ENCODE data around the gene MTCL3.

Gene MTCL3

GRCh38 chr6:127522714-127523113, 3.6 kb upstream of the MTCL3 start:
- no peak for DNase-seq (ENCODE audit: low read depth, low spot score)
- Histone ChIP-seq H3K4me1 (ENCODE audit: control insufficient read depth, insufficient read depth, low read length) (no peaks in the 10 kb centered on the region), H3K27me3 (ENCODE audit: control insufficient read depth, insufficient read depth, low read length) (peaks cover 17% of the 10 kb centered on the region), H3K9me3 (ENCODE audit: control insufficient read depth, insufficient read depth, low read depth, low read length) (no peaks in the 10 kb centered on the region), H3K27ac (ENCODE audit: low read length) (no peak overlapping the region), H3K36me3 (ENCODE audit: control insufficient read depth, insufficient read depth, low read length) (no peaks in the 10 kb centered on the region), H3K4me3 (ENCODE audit: low read depth in 2 of 2, low read length in 2 of 2) (no peak overlapping the region)
- no peak for ATAC-seq
- no TSS peak for BruUV-seq (replicated peaks)
- POLR2A ChIA-PET, result no interaction called here
- CTCF ChIA-PET, result no interaction called here
- intact Hi-C loops (cut with micrococcal nuclease; ENCODE audit: unreplicated experiment), result no loop called here
- TF ChIP-seq POLR2AphosphoS5 (IDR thresholded peaks at IDR 0.05; ENCODE audit: low read depth, low read length) (no peak), SIN3A (IDR thresholded peaks at IDR 0.05; ENCODE audit: borderline replicate concordance, insufficient read depth, low read depth, low read length) (no peak), CTCF (IDR thresholded peaks at IDR 0.05) (no peak), REST (IDR thresholded peaks at IDR 0.05; ENCODE audit: insufficient read depth in 1 of 2, low read depth in 2 of 2, low read length in 1 of 2) (no peak), TCF7L2 (IDR thresholded peaks at IDR 0.05; ENCODE audit: low read depth, low read length) (no peak)
- in situ Hi-C loops (cut with HindIII; ENCODE audit: low pct_unique_long_range_greater_than_20kb, low sequenced_read_pairs), result no loop called here

GRCh38 chr6:127520066-127520465, 931 bp upstream of the MTCL3 start:
- ATAC-seq, result no peak
- in situ Hi-C loops (cut with HindIII; ENCODE audit: low pct_unique_long_range_greater_than_20kb, low sequenced_read_pairs), result no loop called here
- CTCF ChIA-PET, result no interaction called here

More at GRCh38 chr6:127520066-127520465, 931 bp upstream of the MTCL3 start:
- TF ChIP-seq CTCF (IDR thresholded peaks at IDR 0.05) (no peak), TCF7L2 (IDR thresholded peaks at IDR 0.05; ENCODE audit: low read depth, low read length) (no peak), SIN3A (IDR thresholded peaks at IDR 0.05; ENCODE audit: borderline replicate concordance, insufficient read depth, low read depth, low read length) (no peak), REST (IDR thresholded peaks at IDR 0.05; ENCODE audit: insufficient read depth in 1 of 2, low read depth in 2 of 2, low read length in 1 of 2) (peak; percentile 89 to 94), POLR2AphosphoS5 (IDR thresholded peaks at IDR 0.05; ENCODE audit: low read depth, low read length) (no peak)
- no TSS peak for BruUV-seq (replicated peaks)
- intact Hi-C loops (cut with micrococcal nuclease; ENCODE audit: unreplicated experiment), result no loop called here
- Histone ChIP-seq H3K9me3 (ENCODE audit: control insufficient read depth, insufficient read depth, low read depth, low read length) (no peaks in the 10 kb centered on the region), H3K36me3 (ENCODE audit: control insufficient read depth, insufficient read depth, low read length) (no peaks in the 10 kb centered on the region), H3K4me3 (ENCODE audit: low read depth in 2 of 2, low read length in 2 of 2) (no peak overlapping the region), H3K27ac (ENCODE audit: low read length) (no peak overlapping the region), H3K4me1 (ENCODE audit: control insufficient read depth, insufficient read depth, low read length) (no peaks in the 10 kb centered on the region; the same call in 1 of the 2 replicates), H3K27me3 (ENCODE audit: control insufficient read depth, insufficient read depth, low read length) (peaks cover 17% of the 10 kb centered on the region)
- POLR2A ChIA-PET, result interaction anchor here (0.6 kb wide), 2 partner anchors 102 to 213 kb away, joined by 4 to 8 read pairs; no protein-coding TSS in a partner anchor
- DNase-seq (ENCODE audit: low read depth, low spot score), result no peak
